Trophoblast cell (in vitro differentiated cells and primary cell): ENCODE measurements around the gene LAP3.
A peak's percentile ranks its signal among the peaks of the same experiment; 100 is the strongest.

Experiments used
- DNase-seq, 2 donors: peaks; one replicate each; pipeline ENCODE4 v3.0.0-alpha.2; 2016
- H2AFZ ChIP-seq: 2 replicates; pipeline ENCODE4 v1.6.1; 2013; ENCODE audit warnings: low read length, moderate library complexity, mild to moderate bottlenecking; ENCODE audit not compliant: insufficient read depth, poor library complexity
- H2AK5ac ChIP-seq: 2 replicates; pipeline ENCODE4 v1.6.1; 2013; ENCODE audit warnings: mild to moderate bottlenecking, low read length
- H2BK120ac ChIP-seq: 2 replicates; pipeline ENCODE4 v1.6.1; 2013; ENCODE audit warnings: low read length, mild to moderate bottlenecking, moderate library complexity; ENCODE audit not compliant: insufficient read depth, poor library complexity
- H2BK12ac ChIP-seq: 2 replicates; pipeline ENCODE4 v1.6.1; 2013; ENCODE audit warnings: mild to moderate bottlenecking, low read length, moderate library complexity
- H2BK5ac ChIP-seq: 2 replicates; pipeline ENCODE4 v1.6.1; 2013; ENCODE audit warnings: low read length, low read depth, moderate library complexity, mild to moderate bottlenecking; ENCODE audit not compliant: poor library complexity
- H3K14ac ChIP-seq: 2 replicates; pipeline ENCODE4 v1.6.1; 2013; ENCODE audit warnings: mild to moderate bottlenecking, low read length
- H3K18ac ChIP-seq: 2 replicates; pipeline ENCODE4 v1.6.1; 2013; ENCODE audit warnings: mild to moderate bottlenecking, low read length
- H3K23ac ChIP-seq: 2 replicates; pipeline ENCODE4 v1.6.1; 2013; ENCODE audit warnings: low read length
- H3K27ac ChIP-seq: 2 replicates; pipeline ENCODE4 v1.5.1; 2013; ENCODE audit warnings: low read depth, mild to moderate bottlenecking, inconsistent platforms, low read length, moderate library complexity
- H3K27me3 ChIP-seq: 2 replicates; pipeline ENCODE4 v1.6.1; 2013; ENCODE audit warnings: inconsistent platforms, mild to moderate bottlenecking, low read length, moderate library complexity; ENCODE audit not compliant: insufficient read depth
- H3K36me3 ChIP-seq, 2 experiments: 1 replicate in 1 of 2; 2 replicates in 1 of 2; pipeline ENCODE4 v1.6.1; 2013; ENCODE audit warnings: low read length in 2 of 2, mild to moderate bottlenecking in 2 of 2, moderate library complexity in 1 of 2; ENCODE audit not compliant: insufficient read depth in 2 of 2, control insufficient read depth in 1 of 2
- H3K4ac ChIP-seq: 2 replicates; pipeline ENCODE4 v1.6.1; 2013; ENCODE audit warnings: low read depth, mild to moderate bottlenecking, low read length, moderate library complexity
- H3K4me1 ChIP-seq, 2 experiments: 1 replicate in 1 of 2; 2 replicates in 1 of 2; pipeline ENCODE4 v1.6.1; 2013; ENCODE audit warnings: low read length in 2 of 2, mild to moderate bottlenecking in 2 of 2, moderate library complexity in 1 of 2; ENCODE audit not compliant: insufficient read depth in 2 of 2, control insufficient read depth in 1 of 2
- H3K4me2 ChIP-seq: 2 replicates; pipeline ENCODE4 v1.6.1; 2013; ENCODE audit warnings: inconsistent platforms, mild to moderate bottlenecking, low read length, moderate library complexity
- H3K4me3 ChIP-seq: 2 replicates; pipeline ENCODE4 v1.5.1; 2013; ENCODE audit warnings: mild to moderate bottlenecking, low read depth, low read length, inconsistent platforms
- H3K79me1 ChIP-seq: one replicate; pipeline ENCODE4 v1.6.1; 2013; ENCODE audit warnings: low read length
- H3K79me2 ChIP-seq: 2 replicates; pipeline ENCODE4 v1.6.1; 2013; ENCODE audit warnings: low read length, mild to moderate bottlenecking; ENCODE audit not compliant: control insufficient read depth, insufficient read depth, poor library complexity
- H3K9ac ChIP-seq: 2 replicates; pipeline ENCODE4 v1.6.1; 2013; ENCODE audit warnings: mild to moderate bottlenecking, low read length
- H3K9me3 ChIP-seq: 2 replicates; pipeline ENCODE4 v1.6.1; 2013; ENCODE audit warnings: low read depth, mild to moderate bottlenecking, control low read depth, inconsistent platforms, low read length; ENCODE audit not compliant: insufficient read depth
- H4K12ac ChIP-seq: 2 replicates; pipeline ENCODE4 v1.6.1; 2013; ENCODE audit warnings: low read depth, mild to moderate bottlenecking, low read length, moderate library complexity
- H4K8ac ChIP-seq: 2 replicates; pipeline ENCODE4 v1.6.1; 2013; ENCODE audit warnings: low read depth, mild to moderate bottlenecking, low read length, moderate library complexity
- H4K91ac ChIP-seq: one replicate; pipeline ENCODE4 v1.6.1; 2013; ENCODE audit warnings: low read depth, mild to moderate bottlenecking, low read length, moderate library complexity
- WGBS: extraction: QIAGEN DNeasy Blood & Tissue Kit; methylation state at CpG from one replicate; pipeline ENCODE4 v1.1.7; 2013; ENCODE audit warnings: missing lambda C conversion rate; ENCODE audit not compliant: insufficient read length, insufficient coverage; ENCODE audit errors: extremely low coverage; 5-methylcytosine and 5-hydroxymethylcytosine counted together

The LAP3 gene

GRCh38 chr4:17599826-17600225, 22.8 kb downstream of the LAP3 start:
- DNase-seq, result no peak
- no CpG with 5 or more reads among the region's 1 CpG for WGBS
- no peaks in the 10 kb centered on the region for H3K79me1 ChIP-seq

GRCh38 chr4:17605236-17605635, 28.2 kb downstream of the LAP3 start:
- Histone ChIP-seq H2BK120ac (no peak overlapping the region), H4K12ac (no peak overlapping the region), H2AFZ (no peak overlapping the region), H3K4me2 (no peak overlapping the region), H2BK12ac (no peak overlapping the region), H3K4me1 (no peaks in the 10 kb centered on the region), H3K14ac (no peak overlapping the region), H2AK5ac (no peak overlapping the region), H3K27me3 (no peaks in the 10 kb centered on the region), H3K79me2 (no peaks in the 10 kb centered on the region), H2BK5ac (no peak overlapping the region), H3K18ac (no peak overlapping the region), H4K8ac (no peak overlapping the region), H3K4ac (no peak overlapping the region), H3K79me1 (no peaks in the 10 kb centered on the region), H3K36me3 (peaks cover 7 to 27% of the 10 kb centered on the region in 2 experiments), H3K27ac (no peak overlapping the region), H4K91ac (no peak overlapping the region), H3K23ac (no peak overlapping the region), H3K4me3 (no peak overlapping the region), H3K9ac (no peak overlapping the region), H3K9me3 (peaks cover 3% of the 10 kb centered on the region)
- no peak for DNase-seq
- no CpG with 5 or more reads among the region's 3 CpGs for WGBS

More at GRCh38 chr4:17599826-17600225, 22.8 kb downstream of the LAP3 start:
- Histone ChIP-seq H3K4me1 (no peaks in the 10 kb centered on the region), H2BK120ac (no peak overlapping the region), H3K14ac (no peak overlapping the region), H3K4ac (no peak overlapping the region), H2AK5ac (no peak overlapping the region), H3K23ac (no peak overlapping the region), H3K36me3 (peaks cover 15 to 39% of the 10 kb centered on the region in 2 experiments), H3K27me3 (no peaks in the 10 kb centered on the region), H4K8ac (no peak overlapping the region), H3K27ac (no peak overlapping the region), H3K9ac (no peak overlapping the region), H2BK5ac (no peak overlapping the region), H3K4me2 (no peak overlapping the region), H3K4me3 (no peak overlapping the region), H2AFZ (no peak overlapping the region), H3K9me3 (no peaks in the 10 kb centered on the region), H3K79me2 (no peaks in the 10 kb centered on the region), H2BK12ac (no peak overlapping the region), H3K18ac (no peak overlapping the region), H4K91ac (no peak overlapping the region), H4K12ac (no peak overlapping the region)

- Histone ChIP-seq H3K4me1 (peaks cover 0 to 3% of the 10 kb centered on the region in 2 experiments), H4K12ac (peak overlapping the region; percentile 87), H3K4ac (no peak overlapping the region), H4K8ac (peak overlapping the region; percentile 92), H3K9me3 (no peaks in the 10 kb centered on the region), H3K9ac (no peak overlapping the region), H3K14ac (no peak overlapping the region), H3K36me3 (peaks cover 7 to 15% of the 10 kb centered on the region in 2 experiments), H3K79me2 (peaks cover 11% of the 10 kb centered on the region), H3K79me1 (peaks cover 5% of the 10 kb centered on the region), H3K27ac (no peak overlapping the region), H3K27me3 (no peaks in the 10 kb centered on the region), H3K18ac (no peak overlapping the region), H3K4me3 (peak overlapping the region; percentile 62), H4K91ac (no peak overlapping the region), H2BK12ac (no peak overlapping the region), H2BK120ac (no peak overlapping the region), H3K23ac (no peak overlapping the region), H3K4me2 (peak overlapping the region; percentile 89), H2AFZ (peak overlapping the region; percentile 17), H2AK5ac (no peak overlapping the region), H2BK5ac (no peak overlapping the region)
- peak; percentile 88 to 95 for DNase-seq
- no CpG with 5 or more reads among the region's 23 CpGs for WGBS
Measured at GRCh38 chr4:17613761-17614415, 36.9 kb downstream of the LAP3 start.

GRCh38 chr4:17614416-17615299, 37.7 kb downstream of the LAP3 start, which contains the start of gene MED28:
MED28 (plus strand) TSS chr4:17614641; CDS start chr4:17614655, 14 bp downstream.
- Histone ChIP-seq H2BK12ac (no peak within 1 kb of the TSS), H3K9ac (peak within 1 kb of the TSS; percentile 99), H3K27me3 (no peaks in the 10 kb centered on the region), H3K79me2 (peaks cover 11% of the 10 kb centered on the region), H2BK5ac (peak within 1 kb of the TSS; percentile 86), H3K4me1 (peaks cover 0 to 3% of the 10 kb centered on the region in 2 experiments), H3K18ac (peak within 1 kb of the TSS; percentile 74), H4K12ac (peak within 1 kb of the TSS; percentile 87), H3K4me2 (peak within 1 kb of the TSS; percentile 89), H3K14ac (peak within 1 kb of the TSS; percentile 85), H2AK5ac (no peak within 1 kb of the TSS), H3K4me3 (peak within 1 kb of the TSS; percentile 90), H2AFZ (peak within 1 kb of the TSS; percentile 69), H3K79me1 (peaks cover 5% of the 10 kb centered on the region), H4K8ac (peak within 1 kb of the TSS; percentile 92), H3K23ac (no peak within 1 kb of the TSS), H3K36me3 (peaks cover 7 to 18% of the 10 kb centered on the region in 2 experiments), H3K27ac (no peak within 1 kb of the TSS), H3K4ac (peak within 1 kb of the TSS; percentile 73), H2BK120ac (peak within 1 kb of the TSS; percentile 60), H3K9me3 (no peaks in the 10 kb centered on the region), H4K91ac (peak within 1 kb of the TSS; percentile 65)
- WGBS, result no CpG with 5 or more reads among the region's 46 CpGs
- DNase-seq, result peak; percentile 96 to 99
